Stomach (tissue), 9 donors: ENCODE measurements around the gene TBL3. TPM values are rescaled to one million over a fixed set of nuclear protein-coding genes. Genes with fewer than 3 reads are reported as not detected.

Experiments used
- DNase-seq, 2 donors: peaks; one replicate each; pipeline versions ENCODE4 v3.0.0 to v3.0.0-alpha.2; 2013 to 2019
- H3K27ac ChIP-seq, 5 donors: fragments of 200-600 bp in 4 of 5; sonication (generic) in 4 of 5; one replicate each; pipeline ENCODE4 v1.5.1; 2013 to 2019; ENCODE audit warnings: mild to moderate bottlenecking in 1 of 5, moderate library complexity in 1 of 5
- H3K27me3 ChIP-seq, 3 donors: fragments of 200-600 bp; sonication (generic); one replicate each; pipeline ENCODE4 v1.5.1; 2017 to 2019; ENCODE audit warnings: mixed run types in 1 of 3
- H3K36me3 ChIP-seq, 4 donors: fragments of 200-600 bp; sonication (generic); 1 replicate in 3 of 4; 2 replicates in 1 of 4; pipeline ENCODE4 v1.5.1; 2016 to 2019
- H3K4me1 ChIP-seq, 4 donors: fragments of 200-600 bp; sonication (generic); one replicate each; pipeline ENCODE4 v1.5.1; 2016 to 2019
- H3K4me3 ChIP-seq, 4 donors: fragments of 200-600 bp; sonication (generic) in 3 of 4; one replicate each; pipeline ENCODE4 v1.5.1; 2016 to 2019; ENCODE audit warnings: mild to moderate bottlenecking in 1 of 4
- H3K9me3 ChIP-seq, 4 donors: fragments of 200-600 bp; sonication (generic); one replicate each; pipeline ENCODE4 v1.5.1; 2016 to 2019
- EP300 ChIP-seq: sonication (generic); formaldehyde crosslinking; IDR thresholded peaks from one replicate; pipeline ENCODE4 v1.6.1; 2017; ENCODE audit warnings: antibody characterized with exemption
- POLR2A ChIP-seq, 4 donors: fragments of 450-650 bp; IDR thresholded peaks; one replicate each; pipeline ENCODE4 v1.6.1; 2016; ENCODE audit warnings: antibody characterized with exemption in 4 of 4, control low read depth in 2 of 4, mild to moderate bottlenecking in 1 of 4, moderate library complexity in 1 of 4
- POLR2AphosphoS5 ChIP-seq, 3 donors: sonication (generic); formaldehyde crosslinking; IDR thresholded peaks; one replicate each; pipeline ENCODE4 v1.6.1; 2016; ENCODE audit warnings: antibody characterized with exemption in 3 of 3
- WGBS, 5 donors: extraction: QIAGEN DNeasy Blood & Tissue Kit in 3 of 5; methylation state at CpG; one replicate each; pipeline versions ENCODE4 v1.1.5 to v1.1.7; 2013 to 2018; 5-methylcytosine and 5-hydroxymethylcytosine counted together
- intact Hi-C: fragments of 100-400 bp; cut with DNase I; formaldehyde crosslinking; loops from one replicate; pipeline ENCODE4 v1.15.1; 2023; ENCODE audit warnings: low total_unique reads
- polyA plus RNA-seq, 3 donors: library from polyadenylated mRNA; stranded (reverse); fragments of 200-250 nt; gene quantifications; one replicate each; pipeline ENCODE4 v1.2.3, GENCODE V29; 2013
- total RNA-seq, 5 donors: library from RNA; depleted of rRNA; stranded (reverse); fragments of >200 nt; gene quantifications; one replicate each; pipeline versions ENCODE4 v1.1.0 to v1.2.3, GENCODE V29; 2014 to 2016
- TF ChIP-seq, protein P1 (sequence below), 7 experiments: fragments of 450-650 bp in 4 of 7; fragments of 200-600 bp in 3 of 7; sonication (generic) in 3 of 7; IDR thresholded peaks; one replicate each; pipeline ENCODE4 v1.5.1; 2016 to 2019; ENCODE audit warnings: antibody characterized with exemption in 7 of 7, control low read depth in 2 of 7, mild to moderate bottlenecking in 1 of 7
- donor health status: healthy with polysubstance abuse.
- donor health status: Bipolar disorder and iron deficiency.
- donor health status: healthy.

TBL3 gene
- total and polyA plus RNA-seq, 8 donors, result 9.4 to 174 (median 40.8) TPM

DNA sequence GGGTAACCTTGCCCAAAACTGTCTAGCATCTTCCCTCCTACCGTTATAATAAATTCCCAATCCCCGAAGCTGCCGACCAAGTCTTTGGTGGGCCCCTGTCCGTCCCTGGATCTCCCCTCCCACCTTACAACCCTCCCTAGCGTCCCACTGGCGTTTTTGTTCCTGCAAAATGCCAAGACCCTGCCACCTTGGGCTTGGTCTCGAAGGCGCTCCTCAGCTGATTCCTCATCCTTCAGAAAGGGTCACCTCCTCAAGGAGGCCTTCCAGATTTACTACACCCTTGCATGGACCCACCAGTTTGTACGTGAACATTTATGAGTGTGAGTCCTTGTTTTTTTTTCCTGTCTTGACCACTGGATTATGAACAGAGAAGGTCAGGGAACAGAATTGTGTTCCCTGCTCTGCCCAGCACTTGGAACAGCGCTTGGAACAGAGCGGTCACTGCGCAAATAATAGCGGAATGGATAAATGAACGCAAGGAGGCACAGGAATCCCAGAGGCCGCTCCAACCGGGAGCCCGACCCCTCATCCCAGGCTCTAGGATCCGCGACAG is 11.2 kb downstream of the TBL3 start:
- H3K27ac ChIP-seq, result peak overlapping the region; percentile 64 to 84 (median 76)
- H3K36me3 ChIP-seq, result peaks cover 17 to 32% (median 30%) of the 10 kb centered on the region in 4 donors
- peaks cover 32 to 75% (median 65%) of the 10 kb centered on the region in 4 donors for H3K4me1 ChIP-seq
- no peak for DNase-seq
- peaks cover 4 to 56% (median 36%) of the 10 kb centered on the region in 3 donors for H3K27me3 ChIP-seq
- intact Hi-C loops, result no loop called here
- TF ChIP-seq, protein P1, sequence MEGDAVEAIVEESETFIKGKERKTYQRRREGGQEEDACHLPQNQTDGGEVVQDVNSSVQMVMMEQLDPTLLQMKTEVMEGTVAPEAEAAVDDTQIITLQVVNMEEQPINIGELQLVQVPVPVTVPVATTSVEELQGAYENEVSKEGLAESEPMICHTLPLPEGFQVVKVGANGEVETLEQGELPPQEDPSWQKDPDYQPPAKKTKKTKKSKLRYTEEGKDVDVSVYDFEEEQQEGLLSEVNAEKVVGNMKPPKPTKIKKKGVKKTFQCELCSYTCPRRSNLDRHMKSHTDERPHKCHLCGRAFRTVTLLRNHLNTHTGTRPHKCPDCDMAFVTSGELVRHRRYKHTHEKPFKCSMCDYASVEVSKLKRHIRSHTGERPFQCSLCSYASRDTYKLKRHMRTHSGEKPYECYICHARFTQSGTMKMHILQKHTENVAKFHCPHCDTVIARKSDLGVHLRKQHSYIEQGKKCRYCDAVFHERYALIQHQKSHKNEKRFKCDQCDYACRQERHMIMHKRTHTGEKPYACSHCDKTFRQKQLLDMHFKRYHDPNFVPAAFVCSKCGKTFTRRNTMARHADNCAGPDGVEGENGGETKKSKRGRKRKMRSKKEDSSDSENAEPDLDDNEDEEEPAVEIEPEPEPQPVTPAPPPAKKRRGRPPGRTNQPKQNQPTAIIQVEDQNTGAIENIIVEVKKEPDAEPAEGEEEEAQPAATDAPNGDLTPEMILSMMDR (IDR thresholded peaks at IDR 0.05), result no peak
- TF ChIP-seq POLR2AphosphoS5 (IDR thresholded peaks at IDR 0.05) (no peak), EP300 (no peak), POLR2A (IDR thresholded peaks at IDR 0.05) (no peak)
- 24 to 32% (median 31%) methylated on average over 19 of the region's 19 CpGs for WGBS, 5 donors
- no peaks in the 10 kb centered on the region for H3K9me3 ChIP-seq
- peak overlapping the region; percentile 77 to 83 (median 78) for H3K4me3 ChIP-seq

DNA sequence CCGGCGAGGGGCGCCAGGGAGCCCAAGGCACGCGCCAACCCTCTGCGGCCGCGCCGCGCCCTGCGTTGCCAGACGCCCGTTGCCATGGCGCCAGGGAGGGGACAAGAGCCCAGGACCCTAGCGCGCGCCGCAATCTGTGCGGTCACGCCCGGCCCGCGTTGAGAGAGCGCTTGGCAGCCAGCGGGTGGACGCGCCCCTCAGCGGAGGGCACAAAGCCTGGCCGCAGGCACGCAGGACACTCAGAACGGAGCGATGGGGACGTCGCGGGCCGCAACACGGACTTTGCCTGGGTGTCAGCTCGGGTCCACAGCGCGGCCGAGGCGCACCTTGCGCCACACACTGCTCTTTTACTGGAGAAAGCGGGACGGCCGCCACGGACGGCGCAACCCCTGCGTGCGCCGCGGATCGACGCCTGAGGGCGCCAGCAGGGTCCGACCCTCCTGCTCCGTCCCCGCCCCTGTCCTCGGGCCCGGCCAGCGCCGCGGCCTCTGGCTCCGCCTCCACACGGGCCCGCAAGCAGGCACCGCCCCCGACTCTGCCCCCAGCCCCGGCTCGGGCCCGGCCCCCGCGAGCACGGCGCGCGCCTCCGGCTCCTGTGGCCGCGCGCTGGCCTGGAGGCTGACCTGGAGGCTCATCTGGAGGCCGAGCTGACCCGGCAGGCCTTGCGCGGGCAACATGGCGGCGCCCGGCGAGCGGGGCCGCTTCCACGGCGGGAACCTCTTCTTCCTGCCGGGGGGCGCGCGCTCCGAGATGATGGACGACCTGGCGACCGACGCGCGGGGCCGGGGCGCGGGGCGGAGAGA is 11.9 kb downstream of the TBL3 start, which contains the start of gene GFER:
TSS of gene GFER (plus strand) at position 650 of the 803 bp plus-strand sequence. CDS start at position 676, 26 bp downstream.
- Histone ChIP-seq H3K36me3 (peaks cover 14 to 25% (median 23%) of the 10 kb centered on the region in 4 donors), H3K4me1 (peaks cover 29 to 69% (median 64%) of the 10 kb centered on the region in 4 donors), H3K27me3 (peaks cover 4 to 56% (median 36%) of the 10 kb centered on the region in 3 donors), H3K27ac (peak within 1 kb of the TSS; percentile 64 to 84 (median 76)), H3K4me3 (peak within 1 kb of the TSS; percentile 77 to 83 (median 78)), H3K9me3 (no peaks in the 10 kb centered on the region)
- peak; percentile 91 to 97 for DNase-seq
- TF ChIP-seq, protein P1 (IDR thresholded peaks at IDR 0.05), result peak in 2 of 7 experiments; percentile 26 to 31
- TF ChIP-seq EP300, result no peak
- peak in 2 of 3 donors; percentile 55 to 75 for TF ChIP-seq POLR2AphosphoS5 (IDR thresholded peaks at IDR 0.05)
- no peak for TF ChIP-seq POLR2A (IDR thresholded peaks at IDR 0.05)
- intact Hi-C loops, result no loop called here
- WGBS, 5 donors, result 0 to 1% (median 1%) methylated on average over 26 to 109 of the region's 109 CpGs

DNA sequence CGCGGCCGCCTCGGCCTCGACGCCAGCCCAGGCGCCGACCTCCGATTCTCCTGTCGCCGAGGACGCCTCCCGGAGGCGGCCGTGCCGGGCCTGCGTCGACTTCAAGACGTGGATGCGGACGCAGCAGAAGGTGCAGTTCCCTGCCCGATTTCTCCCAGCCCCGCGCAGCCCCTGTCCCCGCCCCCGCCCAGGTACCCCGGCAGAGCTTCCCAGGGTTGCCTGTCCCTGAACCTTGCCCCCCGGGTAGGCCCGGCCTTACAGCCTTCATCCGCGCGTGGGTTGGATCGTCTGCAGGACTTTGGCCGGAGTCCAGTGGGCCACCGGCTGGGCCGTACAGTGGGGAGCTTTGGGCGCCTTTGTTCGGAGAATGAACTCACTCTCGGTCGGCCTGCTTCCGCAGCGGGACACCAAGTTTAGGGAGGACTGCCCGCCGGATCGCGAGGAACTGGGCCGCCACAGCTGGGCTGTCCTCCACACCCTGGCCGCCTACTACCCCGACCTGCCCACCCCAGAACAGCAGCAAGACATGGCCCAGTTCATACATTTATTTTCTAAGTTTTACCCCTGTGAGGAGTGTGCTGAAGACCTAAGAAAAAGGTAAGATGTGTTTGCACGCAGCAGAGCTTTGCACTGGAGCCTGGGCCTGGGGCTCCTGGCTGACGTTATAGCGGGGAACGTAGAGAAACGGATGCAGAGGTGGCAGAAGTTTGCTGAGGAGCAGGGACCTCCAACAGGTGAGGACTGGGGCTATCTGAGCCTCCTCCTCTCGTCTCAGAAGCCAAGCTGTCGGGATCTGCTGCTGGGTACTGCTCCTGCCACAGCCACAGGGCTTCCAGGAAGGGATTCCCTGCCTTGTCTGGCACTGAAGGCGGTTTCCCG is 12.7 kb downstream of the TBL3 start:
- Histone ChIP-seq H3K4me1 (peaks cover 30 to 68% (median 65%) of the 10 kb centered on the region in 4 donors), H3K9me3 (no peaks in the 10 kb centered on the region), H3K27ac (peak overlapping the region; percentile 64 to 84 (median 76)), H3K4me3 (peak overlapping the region; percentile 77 to 83 (median 78)), H3K27me3 (peaks cover 4 to 56% (median 36%) of the 10 kb centered on the region in 3 donors), H3K36me3 (peaks cover 14 to 23% (median 21%) of the 10 kb centered on the region in 4 donors)
- intact Hi-C loops, result no loop called here
- no peak for TF ChIP-seq EP300
- no peak for TF ChIP-seq POLR2AphosphoS5 (IDR thresholded peaks at IDR 0.05)
- WGBS, 5 donors, result 8 to 30% (median 12%) methylated on average over 17 to 58 of the region's 58 CpGs
- DNase-seq, result no peak

DNA sequence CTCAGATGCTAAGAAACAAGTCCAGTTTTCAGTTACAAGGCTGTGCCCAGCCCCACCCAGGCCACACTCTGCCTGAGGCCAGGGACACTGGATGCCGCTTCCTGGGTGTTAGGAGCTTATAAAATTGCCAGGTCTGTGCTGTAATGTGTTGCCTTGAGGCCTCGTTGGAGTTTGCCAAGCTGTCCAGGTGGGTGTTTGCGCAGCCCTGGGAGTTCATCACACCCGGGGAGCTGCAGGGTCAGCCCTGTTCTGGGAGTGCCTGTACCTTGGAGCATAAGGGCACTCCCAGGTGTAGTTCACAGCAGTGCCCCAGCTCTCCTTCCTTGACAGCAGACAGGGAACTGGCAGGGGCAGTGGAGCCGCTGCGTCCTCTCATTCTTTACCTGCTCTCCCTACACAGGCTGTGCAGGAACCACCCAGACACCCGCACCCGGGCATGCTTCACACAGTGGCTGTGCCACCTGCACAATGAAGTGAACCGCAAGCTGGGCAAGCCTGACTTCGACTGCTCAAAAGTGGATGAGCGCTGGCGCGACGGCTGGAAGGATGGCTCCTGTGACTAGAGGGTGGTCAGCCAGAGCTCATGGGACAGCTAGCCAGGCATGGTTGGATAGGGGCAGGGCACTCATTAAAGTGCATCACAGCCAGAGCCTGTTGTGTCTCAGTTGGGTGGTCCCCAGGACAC is 13.8 kb downstream of the TBL3 start:
- H3K4me1 ChIP-seq, result peaks cover 30 to 67% (median 63%) of the 10 kb centered on the region in 4 donors
- peaks cover 14 to 23% (median 21%) of the 10 kb centered on the region in 4 donors for H3K36me3 ChIP-seq
- DNase-seq, result no peak
- H3K27ac ChIP-seq, result no peak overlapping the region
- H3K4me3 ChIP-seq, result peak overlapping the region in 1 of 4 donors; percentile 83
- WGBS, 5 donors, result 87 to 94% (median 89%) methylated on average over 4 to 14 of the region's 14 CpGs
- intact Hi-C loops, result no loop called here
- peaks cover 7 to 56% (median 36%) of the 10 kb centered on the region in 3 donors for H3K27me3 ChIP-seq
- no peaks in the 10 kb centered on the region for H3K9me3 ChIP-seq
- TF ChIP-seq, protein P1 (IDR thresholded peaks at IDR 0.05), result no peak
- no peak for TF ChIP-seq POLR2AphosphoS5 (IDR thresholded peaks at IDR 0.05)
- no peak for TF ChIP-seq POLR2A (IDR thresholded peaks at IDR 0.05)
- TF ChIP-seq EP300, result no peak
